A549 (cell line): Measurements from ENCODE around the gene DRD1. TPM values are rescaled to one million over a fixed set of nuclear protein-coding genes. Genes with fewer than 3 reads are reported as not detected.

ENCODE experiments used
- ATAC-seq, 2 experiments: fragments of 200-7000 bp in 1 of 2; fragments of >200 bp in 1 of 2; cut with Nextera tagmentation in 1 of 2; cut with Tn5 transposase in 1 of 2; 3 replicates each; pipeline versions ENCODE4 v1.8.0 to v1.9.1; 2018 to 2020; ENCODE audit warnings: mild to moderate bottlenecking in 1 of 2, moderate library complexity in 1 of 2
- CTCF ChIA-PET: fragments of 300-600 bp; sonication (Branson Sonifier 250); formaldehyde crosslinking; extraction: SDS; loops from one replicate; lab custom pipeline; 2021; ENCODE audit warnings: antibody characterized with exemption, inconsistent platforms; lab: Yijun Ruan, JAX
- POLR2A ChIA-PET: fragments of 350-600 bp; formaldehyde crosslinking; extraction: SDS; loops from one replicate; lab custom pipeline; 2021; ENCODE audit warnings: antibody characterized with exemption, inconsistent platforms; lab: Yijun Ruan, JAX
- DNase-seq, 2 experiments: peaks; one replicate each; pipeline versions ENCODE4 v3.0.0 to v3.0.0-alpha.2; 2011 to 2016; ENCODE audit warnings: low read depth in 1 of 2, low spot score in 1 of 2
- FAIRE-seq: peaks from 2 replicates; lab custom pipeline; 2011; peaks lifted over from hg19 to GRCh38; lab: Jason Lieb, UNC
- H3K27ac ChIP-seq, 2 experiments: fragments of >200 bp; sonication (Bioruptor Twin); formaldehyde crosslinking; 3 replicates each; pipeline ENCODE4 v1.5.1; 2016 to 2017
- H3K4me1 ChIP-seq: fragments of >200 bp; sonication (Bioruptor Twin); formaldehyde crosslinking; 3 replicates; pipeline ENCODE4 v1.6.1; 2016
- H3K4me2 ChIP-seq: fragments of >200 bp; sonication (Bioruptor Twin); formaldehyde crosslinking; 3 replicates; pipeline ENCODE4 v1.6.1; 2016
- H3K4me3 ChIP-seq: fragments of >200 bp; sonication (Bioruptor Twin); formaldehyde crosslinking; 3 replicates; pipeline ENCODE4 v1.5.1; 2016
- H3K9me3 ChIP-seq: fragments of >200 bp; sonication (Bioruptor Twin); formaldehyde crosslinking; 3 replicates; pipeline ENCODE4 v1.6.1; 2016
- BHLHE40 ChIP-seq: IDR thresholded peaks from 2 replicates; pipeline ENCODE4 v1.6.1; 2012; ENCODE audit warnings: low read depth, low read length, inconsistent platforms
- CBX2 ChIP-seq: fragments of 200-600 bp; sonication (generic); IDR thresholded peaks from 2 replicates; pipeline ENCODE4 v1.6.1; 2016; ENCODE audit warnings: low read depth, mild to moderate bottlenecking, borderline replicate concordance
- CBX8 ChIP-seq: fragments of 200-600 bp; sonication (generic); IDR thresholded peaks from 2 replicates; pipeline ENCODE4 v1.6.1; 2016
- EHMT2 ChIP-seq: fragments of 200-600 bp; sonication (generic); IDR thresholded peaks from 2 replicates; pipeline ENCODE4 v1.6.1; 2016; ENCODE audit warnings: antibody characterized with exemption, low read depth, mild to moderate bottlenecking, moderate library complexity
- EP300 ChIP-seq, 2 experiments: fragments of >200 bp; sonication (Bioruptor Twin); formaldehyde crosslinking; IDR thresholded peaks; 2 replicates in 1 of 2; 3 replicates in 1 of 2; pipeline ENCODE4 v1.6.1; 2016 to 2017
- ESRRA ChIP-seq: fragments of 150-350 bp; IDR thresholded peaks from 2 replicates; pipeline ENCODE4 v1.6.1; 2014; ENCODE audit warnings: mild to moderate bottlenecking, low read length, borderline replicate concordance
- FOXS1 ChIP-seq: fragments of 250-450 bp; sonication (Bioruptor Pico); IDR thresholded peaks from 2 replicates; pipeline ENCODE4 v1.5.0; 2020; ENCODE audit warnings: mild to moderate bottlenecking, moderate library complexity
- HOXA7 ChIP-seq: fragments of 250-450 bp; sonication (Bioruptor Pico); IDR thresholded peaks from 2 replicates; pipeline ENCODE4 v1.5.0; 2020; ENCODE audit warnings: mild to moderate bottlenecking, moderate library complexity
- HOXB5 ChIP-seq: fragments of 250-450 bp; sonication (Bioruptor Pico); IDR thresholded peaks from 2 replicates; pipeline ENCODE4 v1.5.0; 2020; ENCODE audit warnings: mild to moderate bottlenecking, moderate library complexity
- JUN ChIP-seq, 2 experiments: fragments of >200 bp; sonication (Bioruptor Twin); formaldehyde crosslinking; IDR thresholded peaks; 2 replicates in 1 of 2; 3 replicates in 1 of 2; pipeline ENCODE4 v1.6.1; 2016 to 2017
- KDM5A ChIP-seq: fragments of 200-600 bp; sonication (generic); IDR thresholded peaks from 2 replicates; pipeline ENCODE4 v1.6.1; 2016; ENCODE audit warnings: antibody characterized with exemption, mild to moderate bottlenecking
- MAFK ChIP-seq: fragments of 450-650 bp; IDR thresholded peaks from 2 replicates; pipeline ENCODE4 v1.6.1; 2014; ENCODE audit not compliant: partially characterized antibody
- MAZ ChIP-seq: fragments of 150-350 bp; IDR thresholded peaks from 2 replicates; pipeline ENCODE4 v1.6.1; 2014; ENCODE audit warnings: antibody characterized with exemption, low read depth, low read length, borderline replicate concordance
- MYC ChIP-seq: IDR thresholded peaks from 2 replicates; pipeline ENCODE4 v1.6.1; 2012; ENCODE audit warnings: mild to moderate bottlenecking, inconsistent platforms, low read length, improper control_type of control experiment, borderline replicate concordance
- NFE2L2 ChIP-seq: fragments of 150-350 bp; conservative IDR thresholded peaks from 2 replicates; pipeline ENCODE4 v1.6.1; 2014; ENCODE audit warnings: low read length
- NPAS2 ChIP-seq: fragments of 250-450 bp; sonication (Bioruptor Pico); IDR thresholded peaks from 2 replicates; pipeline ENCODE4 v1.8.0; 2022; ENCODE audit warnings: mild to moderate bottlenecking, moderate library complexity, borderline replicate concordance
- RCOR1 ChIP-seq: fragments of 150-350 bp; IDR thresholded peaks from 2 replicates; pipeline ENCODE4 v1.6.1; 2014; ENCODE audit warnings: antibody characterized with exemption, low read length, low read depth
- RNF2 ChIP-seq: fragments of 200-600 bp; sonication (generic); IDR thresholded peaks from 2 replicates; pipeline ENCODE4 v1.6.1; 2016; ENCODE audit warnings: low read depth, mild to moderate bottlenecking, antibody characterized with exemption, moderate library complexity, borderline replicate concordance
- SREBF2 ChIP-seq: fragments of 450-650 bp; IDR thresholded peaks from 2 replicates; pipeline ENCODE4 v1.6.1; 2014; ENCODE audit warnings: mild to moderate bottlenecking, moderate library complexity
- ZC3H11A ChIP-seq: fragments of 450-650 bp; IDR thresholded peaks from 2 replicates; pipeline ENCODE4 v1.6.1; 2014; ENCODE audit warnings: antibody characterized with exemption, mild to moderate bottlenecking
- ZNF302 ChIP-seq: fragments of 250-450 bp; sonication (Bioruptor Pico); IDR thresholded peaks from 2 replicates; pipeline ENCODE4 v1.9.0; 2021; ENCODE audit warnings: inconsistent platforms, mild to moderate bottlenecking, moderate library complexity
- WGBS: methylation state at CpG from one replicate; pipeline ENCODE4 v1.1.6; 2017; ENCODE audit errors: missing lambda C conversion rate; 5-methylcytosine and 5-hydroxymethylcytosine counted together
- polyA plus RNA-seq, 4 experiments: library from polyadenylated mRNA; depleted of rRNA in 3 of 4; stranded (reverse); fragments of >200 nt; fragmentation: RNase III in 1 of 4; extraction: RNeasy Plus Mini Kit Qiagen cat#74134 plus additional on column Dnase treatment in 1 of 4; gene quantifications; 2 replicates in 3 of 4; 3 replicates in 1 of 4; pipeline ENCODE4 v1.2.3, GENCODE V29; 2011 to 2017
- TF ChIP-seq, protein P1 (sequence below): fragments of >200 bp; sonication (Bioruptor Twin); formaldehyde crosslinking; IDR thresholded peaks from 3 replicates; pipeline ENCODE4 v1.6.1; 2016
- TF ChIP-seq, protein P2 (sequence below): fragments of >200 bp; sonication (Bioruptor Twin); formaldehyde crosslinking; IDR thresholded peaks from 2 replicates; pipeline ENCODE4 v1.6.1; 2016

Gene DRD1
- polyA plus RNA-seq, 2 of the 4 experiments (the other 2 are of a cell fraction): 0.90 to 5.7 TPM

DNA sequence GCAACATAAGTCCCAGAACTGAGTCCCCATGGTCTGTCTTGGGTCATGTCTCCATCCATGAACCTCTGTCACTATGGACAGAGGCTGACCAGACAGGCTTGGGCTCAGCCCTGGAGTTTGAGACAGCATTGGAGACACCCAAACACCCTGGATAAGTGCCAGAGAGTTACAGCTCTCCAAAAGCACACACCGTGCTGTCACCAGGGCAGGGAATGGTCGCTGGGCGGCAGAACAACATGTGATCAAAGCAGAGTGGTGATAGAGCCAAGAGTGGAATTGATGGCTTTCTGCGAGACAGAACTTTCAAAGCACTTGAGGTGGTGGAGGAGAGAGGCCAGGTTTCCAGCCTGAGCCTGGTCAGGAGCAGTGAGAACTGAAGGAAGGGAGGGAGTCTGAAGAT, 50.1 kb downstream of the DRD1 start:
- H3K4me3 ChIP-seq: no peak overlapping the region
- ChIA-PET CTCF (interaction anchor here (1.1 kb wide), 1 partner anchor 28 kb away, joined by 3 read pairs; no protein-coding TSS in a partner anchor), POLR2A (no interaction called here)
- FAIRE-seq: no peak
- H3K4me1 ChIP-seq: peaks cover 6% of the 10 kb centered on the region; the same call in 1 of the 3 replicates
- no peaks in the 10 kb centered on the region for H3K9me3 ChIP-seq
- H3K27ac ChIP-seq: peak overlapping the region in 1 of 2 experiments; percentile 16; a peak in 1 of 6 replicates
- 56% methylated on average over 4 of the region's 4 CpGs for WGBS
- H3K4me2 ChIP-seq: no peak overlapping the region
- no peak for DNase-seq
- TF ChIP-seq JUN (IDR thresholded peaks at IDR 0.05) (no peak), MAFK (no peak), KDM5A (no peak)
- TF ChIP-seq, protein P1, sequence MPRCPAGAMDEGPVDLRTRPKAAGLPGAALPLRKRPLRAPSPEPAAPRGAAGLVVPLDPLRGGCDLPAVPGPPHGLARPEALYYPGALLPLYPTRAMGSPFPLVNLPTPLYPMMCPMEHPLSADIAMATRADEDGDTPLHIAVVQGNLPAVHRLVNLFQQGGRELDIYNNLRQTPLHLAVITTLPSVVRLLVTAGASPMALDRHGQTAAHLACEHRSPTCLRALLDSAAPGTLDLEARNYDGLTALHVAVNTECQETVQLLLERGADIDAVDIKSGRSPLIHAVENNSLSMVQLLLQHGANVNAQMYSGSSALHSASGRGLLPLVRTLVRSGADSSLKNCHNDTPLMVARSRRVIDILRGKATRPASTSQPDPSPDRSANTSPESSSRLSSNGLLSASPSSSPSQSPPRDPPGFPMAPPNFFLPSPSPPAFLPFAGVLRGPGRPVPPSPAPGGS: no peak
- no peak for ATAC-seq

DNA sequence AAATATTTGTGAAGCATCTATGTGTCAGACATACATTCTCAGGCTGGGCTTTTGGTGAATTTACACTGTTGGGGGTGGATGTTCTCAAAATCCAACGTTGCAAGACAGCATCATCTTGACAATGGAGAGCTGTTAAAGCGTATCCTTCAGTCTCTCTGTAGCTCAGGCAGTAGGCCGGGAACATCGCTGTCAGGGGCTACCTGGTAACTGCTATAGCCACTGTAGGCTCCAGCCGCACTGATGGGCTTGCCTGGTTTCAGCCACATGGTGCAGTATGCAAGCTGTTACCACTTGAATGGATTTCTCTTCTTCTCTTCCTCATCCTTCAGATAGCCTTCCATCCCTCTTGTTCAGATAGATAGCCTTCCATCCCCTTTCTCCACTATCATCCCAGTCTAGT, 51.7 kb downstream of the DRD1 start:
- CTCF ChIA-PET: interaction anchor here (0.6 kb wide), 1 partner anchor 483 kb away, joined by 3 read pairs; no protein-coding TSS in a partner anchor
- no peaks in the 10 kb centered on the region for H3K9me3 ChIP-seq

DNA sequence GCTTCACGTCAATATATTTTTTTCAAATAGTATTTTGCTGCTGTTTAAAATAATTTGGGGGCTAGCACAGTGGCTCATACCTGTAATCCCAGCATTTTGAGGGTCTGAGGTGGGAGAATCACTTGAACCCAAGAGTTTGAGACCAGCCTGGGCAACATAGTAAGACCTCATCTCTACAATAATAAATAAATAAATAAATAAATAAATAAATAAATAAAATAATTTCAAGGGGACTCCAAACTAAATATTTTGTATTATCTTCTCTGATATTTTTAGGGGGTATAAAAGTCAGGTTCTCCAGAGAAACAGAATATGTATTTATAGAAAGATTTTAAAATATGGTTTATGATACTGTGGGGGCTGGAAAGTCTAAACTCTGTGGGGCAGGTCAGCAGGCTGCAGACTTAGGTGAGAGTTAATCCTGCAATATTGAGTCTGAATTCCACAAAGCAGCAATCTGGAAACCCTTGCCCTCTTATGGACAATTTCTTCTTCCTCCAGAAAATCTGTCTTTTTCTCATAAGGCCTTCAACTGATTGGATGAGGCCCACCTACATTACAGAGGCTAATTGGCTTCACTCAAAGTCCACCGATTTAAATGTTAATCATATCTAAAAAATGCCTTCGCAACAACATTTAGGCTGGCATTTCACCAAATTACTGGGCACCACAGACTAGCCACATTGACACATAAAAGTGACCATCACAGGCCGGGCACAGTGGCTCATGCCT, 53.5 kb downstream of the DRD1 start:
- CTCF ChIA-PET: interaction anchor here (0.7 to 1.6 kb wide), 3 partner anchors 53 to 439 kb away, joined by 3 to 10 read pairs (median 3); partner anchors contain the start of gene DRD1
- WGBS: 84% methylated on average over 4 of the region's 4 CpGs
- DNase-seq (no peak), FAIRE-seq (no peak), ATAC-seq (no peak)
- Histone ChIP-seq H3K4me3 (no peak overlapping the region), H3K4me2 (no peak overlapping the region), H3K4me1 (peaks cover 21% of the 10 kb centered on the region), H3K27ac (no peak overlapping the region)
- POLR2A ChIA-PET: no interaction called here
- TF ChIP-seq ZNF302 (CRISPR knock-in tag): no peak
- no peak for TF ChIP-seq EP300 (IDR thresholded peaks at IDR 0.05)
- peak; percentile 50 for TF ChIP-seq ZC3H11A
- TF ChIP-seq, protein P2, sequence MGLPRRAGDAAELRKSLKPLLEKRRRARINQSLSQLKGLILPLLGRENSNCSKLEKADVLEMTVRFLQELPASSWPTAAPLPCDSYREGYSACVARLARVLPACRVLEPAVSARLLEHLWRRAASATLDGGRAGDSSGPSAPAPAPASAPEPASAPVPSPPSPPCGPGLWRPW: no peak
- TF ChIP-seq, all 56 proteins: peak for 1
- no peaks in the 10 kb centered on the region for H3K9me3 ChIP-seq

More for the DNA sequence above, 51.7 kb downstream of the DRD1 start:
- no peak for FAIRE-seq
- H3K4me2 ChIP-seq: no peak overlapping the region
- peak in 1 of 2 experiments; percentile 34; a peak in 1 of 6 replicates for ATAC-seq
- 56% methylated on average over 5 of the region's 5 CpGs for WGBS
- POLR2A ChIA-PET: no interaction called here
- DNase-seq: no peak
- peak overlapping the region in 1 of 2 experiments; percentile 56; a peak in 1 of 6 replicates for H3K27ac ChIP-seq
- no peak overlapping the region for H3K4me3 ChIP-seq
- peaks cover 6% of the 10 kb centered on the region; the same call in 1 of the 3 replicates for H3K4me1 ChIP-seq
- TF ChIP-seq FOXS1 (CRISPR knock-in tag) (no peak), ESRRA (no peak), EP300 (IDR thresholded peaks at IDR 0.05) (no peak), RCOR1 (no peak), CBX2 (no peak), EHMT2 (no peak), HOXA7 (CRISPR knock-in tag) (no peak), NPAS2 (CRISPR knock-in tag) (no peak), SREBF2 (no peak), MAZ (no peak), BHLHE40 (no peak), HOXB5 (CRISPR knock-in tag) (no peak), MYC (no peak), NFE2L2 (no peak), RNF2 (no peak), CBX8 (no peak)
- TF ChIP-seq, protein P2: no peak
- TF ChIP-seq, all 56 proteins: peak for 0

Other genes with a start within 250 kb of the DRD1 start
- 190 and 199 TPM in 2 replicates for gene SFXN1, start 34.4 kb upstream of the DRD1 start, polyA plus RNA-seq (2011; rRNA removed)
- gene SFXN1, start 34.4 kb upstream of the DRD1 start, polyA plus RNA-seq (2017; fragmentation: RNase III; extraction: RNeasy Plus Mini Kit Qiagen cat#74134 plus additional on column Dnase treatment): 76.9 to 79.6 TPM (median 79.5 TPM) in 3 replicates
- gene HRH2, start 213.9 kb upstream of the DRD1 start, polyA plus RNA-seq (2011; rRNA removed): 0.62 and 0.93 TPM in 2 replicates
- 0.54 to 0.87 TPM (median 0.58 TPM) in 3 replicates for gene HRH2, start 213.9 kb upstream of the DRD1 start, polyA plus RNA-seq (2017; fragmentation: RNase III; extraction: RNeasy Plus Mini Kit Qiagen cat#74134 plus additional on column Dnase treatment)